Smooth muscle cell (in vitro differentiated cells): ENCODE data around the gene ZDHHC4. TPM values are rescaled to one million over a fixed set of nuclear protein-coding genes. Genes with fewer than 3 reads are reported as not detected.

Experiments
- DNase-seq: peaks from one replicate; lab custom pipeline; 2025; ENCODE audit not compliant: unreplicated experiment; lab: John Stamatoyannopoulos, UW
- H2AFZ ChIP-seq: fragments of 200-600 bp; sonication (generic); 2 replicates; pipeline ENCODE4 v1.6.0; 2016; ENCODE audit warnings: antibody characterized with exemption, low read depth, mild to moderate bottlenecking
- H3F3A ChIP-seq: fragments of 200-600 bp; sonication (generic); 2 replicates; pipeline ENCODE4 v1.6.0; 2017; ENCODE audit warnings: antibody characterized with exemption, low read depth
- H3K27ac ChIP-seq: fragments of 200-600 bp; sonication (generic); 2 replicates; pipeline ENCODE4 v1.5.1; 2016; ENCODE audit warnings: low read depth, mild to moderate bottlenecking
- H3K27me3 ChIP-seq: fragments of 200-600 bp; sonication (generic); 2 replicates; pipeline ENCODE4 v1.6.1; 2016; ENCODE audit warnings: low read depth, mild to moderate bottlenecking
- H3K36me3 ChIP-seq: fragments of 200-600 bp; sonication (generic); 2 replicates; pipeline ENCODE4 v1.5.1; 2016; ENCODE audit warnings: low read depth
- H3K4me1 ChIP-seq: fragments of 200-600 bp; sonication (generic); 2 replicates; pipeline ENCODE4 v1.5.1; 2016; ENCODE audit warnings: low read depth
- H3K4me2 ChIP-seq: fragments of 200-600 bp; sonication (generic); 2 replicates; pipeline ENCODE4 v1.6.0; 2016; ENCODE audit warnings: mild to moderate bottlenecking
- H3K4me3 ChIP-seq: fragments of 200-600 bp; sonication (generic); 2 replicates; pipeline ENCODE4 v1.5.1; 2016; ENCODE audit warnings: mild to moderate bottlenecking
- H3K79me2 ChIP-seq: fragments of 200-600 bp; sonication (generic); 2 replicates; pipeline ENCODE4 v1.6.0; 2016; ENCODE audit warnings: low read depth, mild to moderate bottlenecking
- H3K9ac ChIP-seq: fragments of 200-600 bp; sonication (generic); 2 replicates; pipeline ENCODE4 v1.6.0; 2016; ENCODE audit warnings: low read depth
- H3K9me3 ChIP-seq: fragments of 200-600 bp; sonication (generic); replicated peaks from 2 replicates; pipeline ENCODE4 v1.5.1; 2016; ENCODE audit warnings: low read depth
- H4K20me1 ChIP-seq: fragments of 200-600 bp; sonication (generic); 2 replicates; pipeline ENCODE4 v1.6.0; 2016; ENCODE audit warnings: low read depth
- WGBS: methylation state at CpG from one replicate; pipeline ENCODE4 v1.1.7; 2016; ENCODE audit warnings: low lambda C conversion rate; 5-methylcytosine and 5-hydroxymethylcytosine counted together
- polyA plus RNA-seq: library from polyadenylated mRNA; unstranded; fragments of >200 nt; fragmentation: Nextera tagmentation; extraction: Ambion mirVana; gene quantifications from 2 replicates; pipeline ENCODE4 v1.2.1, GENCODE V29; 2016
- total RNA-seq: library from RNA; depleted of rRNA; stranded (reverse); fragments of >200 nt; gene quantifications from 2 replicates; pipeline ENCODE4 v1.2.3, GENCODE V29; 2014
- TF ChIP-seq, protein P1 (sequence below): fragments of 200-600 bp; sonication (generic); IDR thresholded peaks from 2 replicates; pipeline ENCODE4 v1.5.1; 2017; ENCODE audit warnings: borderline replicate concordance, mild to moderate bottlenecking, antibody characterized with exemption; ENCODE audit not compliant: insufficient read depth, poor library complexity, severe bottlenecking

ZDHHC4 gene
- total and polyA plus RNA-seq, 2 experiments from 2014 or later, result 55.8 to 86.8 TPM

DNA sequence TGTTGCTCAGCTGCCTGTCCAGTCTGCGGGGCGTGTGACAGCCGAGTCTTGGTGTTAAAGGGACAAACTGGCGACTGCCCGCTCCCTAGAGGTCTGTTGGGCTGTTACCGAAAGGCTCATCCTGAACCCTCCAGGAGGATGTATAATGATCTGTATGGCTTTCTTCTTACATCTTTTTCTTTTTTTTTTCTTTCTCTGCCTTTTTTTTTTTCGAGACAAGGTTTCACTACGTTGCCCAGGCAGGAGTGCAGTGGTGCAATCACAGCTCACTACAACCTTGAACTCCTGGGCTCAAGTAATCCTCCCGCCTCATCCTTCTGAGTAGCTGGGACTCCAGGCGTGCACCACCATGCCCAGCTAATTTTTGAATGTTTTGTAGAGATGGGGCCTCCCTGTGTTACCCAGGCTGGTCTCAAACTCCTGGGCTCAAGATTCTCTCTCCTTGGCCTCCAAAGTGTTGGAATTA lies 13.4 kb downstream of the ZDHHC4 start:
- Histone ChIP-seq H3K9me3 (no peaks in the 10 kb centered on the region), H3K27me3 (no peaks in the 10 kb centered on the region), H3F3A (peaks cover 13% of the 10 kb centered on the region), H3K36me3 (no peaks in the 10 kb centered on the region), H3K4me2 (peak overlapping the region; percentile 96), H2AFZ (peak overlapping the region; percentile 77), H3K4me3 (peak overlapping the region; percentile 93), H3K79me2 (peaks cover 23% of the 10 kb centered on the region), H3K27ac (peak overlapping the region; percentile 49), H3K9ac (peak overlapping the region; percentile 78), H3K4me1 (peaks cover 4% of the 10 kb centered on the region), H4K20me1 (peaks cover 5% of the 10 kb centered on the region)
- DNase-seq, result no peak
- TF ChIP-seq, protein P1, sequence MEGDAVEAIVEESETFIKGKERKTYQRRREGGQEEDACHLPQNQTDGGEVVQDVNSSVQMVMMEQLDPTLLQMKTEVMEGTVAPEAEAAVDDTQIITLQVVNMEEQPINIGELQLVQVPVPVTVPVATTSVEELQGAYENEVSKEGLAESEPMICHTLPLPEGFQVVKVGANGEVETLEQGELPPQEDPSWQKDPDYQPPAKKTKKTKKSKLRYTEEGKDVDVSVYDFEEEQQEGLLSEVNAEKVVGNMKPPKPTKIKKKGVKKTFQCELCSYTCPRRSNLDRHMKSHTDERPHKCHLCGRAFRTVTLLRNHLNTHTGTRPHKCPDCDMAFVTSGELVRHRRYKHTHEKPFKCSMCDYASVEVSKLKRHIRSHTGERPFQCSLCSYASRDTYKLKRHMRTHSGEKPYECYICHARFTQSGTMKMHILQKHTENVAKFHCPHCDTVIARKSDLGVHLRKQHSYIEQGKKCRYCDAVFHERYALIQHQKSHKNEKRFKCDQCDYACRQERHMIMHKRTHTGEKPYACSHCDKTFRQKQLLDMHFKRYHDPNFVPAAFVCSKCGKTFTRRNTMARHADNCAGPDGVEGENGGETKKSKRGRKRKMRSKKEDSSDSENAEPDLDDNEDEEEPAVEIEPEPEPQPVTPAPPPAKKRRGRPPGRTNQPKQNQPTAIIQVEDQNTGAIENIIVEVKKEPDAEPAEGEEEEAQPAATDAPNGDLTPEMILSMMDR, result no peak
- WGBS, result 17% methylated on average over 10 of the region's 10 CpGs

- H3K9me3 ChIP-seq, result no peaks in the 10 kb centered on the region
- no peak overlapping the region for H3K4me2 ChIP-seq
- no peak overlapping the region for H2AFZ ChIP-seq
- no peak overlapping the region for H3K27ac ChIP-seq
- H3K4me1 ChIP-seq, result no peaks in the 10 kb centered on the region
- no peak overlapping the region for H3K9ac ChIP-seq
- TF ChIP-seq, protein P1, result no peak
- no peaks in the 10 kb centered on the region for H3K27me3 ChIP-seq
- no peaks in the 10 kb centered on the region for H3F3A ChIP-seq
- DNase-seq, result no peak
- H3K4me3 ChIP-seq, result no peak overlapping the region
- H3K79me2 ChIP-seq, result no peaks in the 10 kb centered on the region
- H3K36me3 ChIP-seq, result no peaks in the 10 kb centered on the region
- WGBS, result 96% methylated on average over 15 of the region's 15 CpGs
- no peaks in the 10 kb centered on the region for H4K20me1 ChIP-seq
Measured at GRCh38 chr7:6600093-6600492, 22.8 kb downstream of the ZDHHC4 start.

DNA sequence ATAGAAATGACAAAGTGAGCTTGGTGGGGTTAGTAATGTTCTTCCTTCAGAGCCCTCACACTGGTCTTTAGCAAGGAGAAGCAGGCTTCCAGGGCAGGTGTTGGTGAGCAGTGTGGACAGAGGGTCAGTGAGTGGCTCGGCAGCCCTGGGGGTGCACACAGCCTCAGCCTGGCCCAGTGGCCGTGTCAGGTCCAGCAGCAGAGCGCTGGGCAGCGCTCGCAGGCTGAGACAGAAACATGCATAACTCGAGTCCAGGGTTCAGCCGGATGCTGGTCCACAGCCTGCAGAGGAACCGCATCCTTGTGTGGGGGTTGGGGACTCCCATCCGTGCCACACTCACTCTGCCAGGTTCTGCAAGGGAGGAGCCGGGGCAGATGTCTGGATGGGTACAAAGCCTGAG lies 27.2 kb downstream of the ZDHHC4 start:
- Histone ChIP-seq H3F3A (no peaks in the 10 kb centered on the region), H3K27ac (no peak overlapping the region), H3K36me3 (no peaks in the 10 kb centered on the region), H3K4me1 (no peaks in the 10 kb centered on the region), H3K4me2 (no peak overlapping the region), H3K9ac (no peak overlapping the region), H3K9me3 (no peaks in the 10 kb centered on the region), H4K20me1 (no peaks in the 10 kb centered on the region), H3K27me3 (no peaks in the 10 kb centered on the region), H3K4me3 (no peak overlapping the region), H3K79me2 (no peaks in the 10 kb centered on the region), H2AFZ (no peak overlapping the region)
- TF ChIP-seq, protein P1, result no peak
- 95% methylated on average over 10 of the region's 10 CpGs for WGBS
- no peak for DNase-seq

DNA sequence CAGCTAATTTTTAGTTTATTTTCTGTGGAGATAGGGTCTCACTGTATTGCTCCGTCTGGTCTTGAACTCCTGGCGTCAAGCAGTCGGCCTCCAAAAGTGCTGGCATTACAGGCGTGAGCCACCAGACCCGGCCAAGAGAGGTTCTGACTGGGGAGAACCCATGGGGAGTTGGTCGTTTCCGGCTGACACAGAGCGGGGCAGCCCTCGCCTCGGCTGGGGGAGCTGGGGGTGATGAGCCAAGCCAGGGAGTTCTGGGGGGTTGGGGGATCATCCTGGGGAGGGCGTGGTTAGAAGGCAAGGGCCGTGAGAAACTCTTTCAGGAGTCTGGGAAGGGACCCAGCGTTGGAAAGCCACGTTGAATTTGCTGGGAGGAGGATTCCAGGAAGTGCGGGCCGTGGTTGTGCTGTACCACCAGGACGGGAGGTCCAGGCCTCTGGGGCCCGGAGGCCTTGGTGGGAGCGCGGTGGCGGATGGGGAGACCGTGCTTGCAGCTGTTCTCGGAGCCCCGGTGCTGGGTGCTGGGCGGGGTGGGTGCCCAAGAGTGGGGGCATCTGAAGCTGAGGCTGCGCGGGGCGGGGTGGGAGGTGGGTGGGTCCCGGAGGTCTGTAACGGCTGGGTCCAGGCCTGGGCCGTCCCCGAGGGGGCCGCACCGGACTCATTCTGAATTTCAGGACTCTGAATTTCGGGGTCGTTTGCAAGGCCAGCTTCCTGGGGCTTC lies 29.8 kb downstream of the ZDHHC4 start:
- Histone ChIP-seq H3K36me3 (no peaks in the 10 kb centered on the region), H3K4me1 (no peaks in the 10 kb centered on the region), H3K9ac (no peak overlapping the region), H3K4me3 (no peak overlapping the region), H3K27ac (no peak overlapping the region), H4K20me1 (no peaks in the 10 kb centered on the region), H3K27me3 (no peaks in the 10 kb centered on the region), H3K79me2 (no peaks in the 10 kb centered on the region), H3K9me3 (no peaks in the 10 kb centered on the region), H3F3A (no peaks in the 10 kb centered on the region), H2AFZ (no peak overlapping the region), H3K4me2 (no peak overlapping the region)
- TF ChIP-seq, protein P1, result no peak
- WGBS, result 97% methylated on average over 22 of the region's 36 CpGs
- no peak for DNase-seq
